Measurements from ENCODE around the gene NSD2.
A peak's percentile ranks its signal among the peaks of the same experiment; 100 is the strongest.

The NSD2 gene

DNA sequence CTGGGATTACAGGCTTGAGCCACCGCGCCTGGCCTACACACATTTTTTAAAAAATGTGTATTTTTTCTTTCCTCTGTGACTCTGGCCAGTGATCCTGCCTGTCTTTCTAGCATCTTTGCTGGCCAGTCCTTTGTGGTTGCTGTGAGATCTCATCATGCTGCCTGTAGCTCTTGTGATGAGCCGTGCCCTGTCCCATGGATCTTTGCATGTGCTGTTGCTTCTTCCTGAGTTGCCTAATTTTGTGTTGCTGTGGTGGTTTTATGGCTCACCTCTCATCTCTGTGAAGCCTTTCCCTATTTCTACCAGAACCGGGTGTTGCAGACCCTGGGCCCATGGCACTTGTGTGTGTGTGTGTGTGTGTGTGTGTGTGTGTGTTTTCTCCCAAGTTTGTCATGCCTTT is 8.3 kb downstream of the NSD2 start:
- ChIA-PET POLR2A (ENCODE audit: low non-redundant PET) (no interaction called here), CTCF (no interaction called here)
- H3K27ac ChIP-seq, result peak overlapping the region; percentile 23
- TF ChIP-seq, protein P1, sequence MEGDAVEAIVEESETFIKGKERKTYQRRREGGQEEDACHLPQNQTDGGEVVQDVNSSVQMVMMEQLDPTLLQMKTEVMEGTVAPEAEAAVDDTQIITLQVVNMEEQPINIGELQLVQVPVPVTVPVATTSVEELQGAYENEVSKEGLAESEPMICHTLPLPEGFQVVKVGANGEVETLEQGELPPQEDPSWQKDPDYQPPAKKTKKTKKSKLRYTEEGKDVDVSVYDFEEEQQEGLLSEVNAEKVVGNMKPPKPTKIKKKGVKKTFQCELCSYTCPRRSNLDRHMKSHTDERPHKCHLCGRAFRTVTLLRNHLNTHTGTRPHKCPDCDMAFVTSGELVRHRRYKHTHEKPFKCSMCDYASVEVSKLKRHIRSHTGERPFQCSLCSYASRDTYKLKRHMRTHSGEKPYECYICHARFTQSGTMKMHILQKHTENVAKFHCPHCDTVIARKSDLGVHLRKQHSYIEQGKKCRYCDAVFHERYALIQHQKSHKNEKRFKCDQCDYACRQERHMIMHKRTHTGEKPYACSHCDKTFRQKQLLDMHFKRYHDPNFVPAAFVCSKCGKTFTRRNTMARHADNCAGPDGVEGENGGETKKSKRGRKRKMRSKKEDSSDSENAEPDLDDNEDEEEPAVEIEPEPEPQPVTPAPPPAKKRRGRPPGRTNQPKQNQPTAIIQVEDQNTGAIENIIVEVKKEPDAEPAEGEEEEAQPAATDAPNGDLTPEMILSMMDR (conservative IDR thresholded peaks at IDR 0.05; ENCODE audit: low read depth), result no peak
- no peak for DNase-seq (ENCODE audit: low spot score)

DNA sequence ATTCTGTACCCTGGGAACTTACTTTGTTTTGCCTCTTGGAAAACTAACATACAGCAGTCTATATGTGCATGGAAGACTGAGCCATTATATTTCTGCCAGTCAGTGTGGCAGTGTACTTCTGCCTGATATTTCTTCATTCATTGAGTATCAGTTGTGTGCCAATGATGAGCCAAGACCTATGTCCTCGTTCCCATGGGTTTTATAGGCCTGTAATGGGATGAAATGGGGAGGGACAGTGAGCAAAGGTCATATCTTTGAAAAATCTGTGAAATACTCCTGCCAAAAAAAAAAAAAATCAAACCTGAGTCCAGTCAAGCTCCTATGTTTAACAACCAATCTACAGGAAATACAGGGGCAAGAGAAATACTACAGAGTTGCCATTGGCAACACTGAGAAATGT is 9.1 kb downstream of the NSD2 start:
- H3K27ac ChIP-seq, result no peak overlapping the region
- TF ChIP-seq, protein P1 (conservative IDR thresholded peaks at IDR 0.05; ENCODE audit: low read depth), result no peak
- ChIA-PET CTCF (no interaction called here), POLR2A (ENCODE audit: low non-redundant PET) (no interaction called here)
- no peak for DNase-seq (ENCODE audit: low spot score)

DNA sequence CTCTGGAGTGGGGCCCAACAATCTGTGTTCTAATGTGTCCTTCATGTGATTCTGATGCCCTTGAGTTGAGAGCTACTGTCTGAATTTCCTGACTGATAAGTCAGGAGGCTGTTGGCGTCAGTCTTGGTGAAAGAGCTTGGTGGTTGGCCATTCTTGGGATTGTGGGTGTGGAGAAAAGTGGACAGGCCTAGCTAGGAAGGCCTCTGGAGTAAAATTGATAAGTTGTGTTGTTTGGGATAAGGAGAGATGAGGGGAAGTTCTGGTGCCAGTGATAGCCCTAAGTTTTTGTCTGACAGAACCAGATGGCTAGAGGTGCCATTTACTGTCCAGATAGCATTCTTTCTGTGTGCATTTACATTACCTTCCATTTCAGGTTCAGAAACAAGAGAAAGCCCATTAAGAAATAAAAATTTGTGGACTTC is 11.7 kb downstream of the NSD2 start:
- DNase-seq (ENCODE audit: low spot score), result no peak
- TF ChIP-seq, protein P1 (conservative IDR thresholded peaks at IDR 0.05; ENCODE audit: low read depth), result no peak
- CTCF ChIA-PET, result no interaction called here
- H3K27ac ChIP-seq, result no peak overlapping the region
- POLR2A ChIA-PET (ENCODE audit: low non-redundant PET), result no interaction called here

DNA sequence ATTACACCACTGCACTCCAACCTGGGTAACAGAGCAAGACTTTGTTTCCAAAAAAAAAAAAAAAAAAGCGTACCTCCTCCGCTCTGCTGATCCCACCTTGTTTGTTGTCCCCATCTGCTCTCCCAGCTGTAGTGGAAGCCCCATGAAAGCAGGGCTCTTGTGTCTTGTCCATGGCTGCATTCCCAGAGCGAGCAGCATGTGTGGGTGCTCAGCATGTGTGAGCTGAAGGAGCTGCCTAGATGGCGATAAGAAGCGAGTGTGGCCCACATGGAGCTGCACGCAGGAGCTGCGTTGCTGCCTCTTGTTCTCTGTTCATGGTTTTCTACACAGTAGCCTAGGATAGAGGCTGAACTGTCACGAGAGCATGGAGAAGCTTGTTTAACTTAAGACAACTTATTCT is 12.4 kb downstream of the NSD2 start:
- POLR2A ChIA-PET (ENCODE audit: low non-redundant PET), result no interaction called here

GRCh38 chr4:1885414-1885813 is 14.2 kb downstream of the NSD2 start:
- ChIA-PET CTCF (no interaction called here), POLR2A (ENCODE audit: low non-redundant PET) (no interaction called here)
- no peak for DNase-seq (ENCODE audit: low spot score)
- TF ChIP-seq, protein P1 (conservative IDR thresholded peaks at IDR 0.05; ENCODE audit: low read depth), result no peak
- H3K27ac ChIP-seq, result peak overlapping the region; percentile 40; the same call in 1 of the 2 replicates

More for the DNA sequence above, 12.4 kb downstream of the NSD2 start:
- TF ChIP-seq, protein P1 (conservative IDR thresholded peaks at IDR 0.05; ENCODE audit: low read depth), result no peak
- no peak for DNase-seq (ENCODE audit: low spot score)
- CTCF ChIA-PET, result no interaction called here
- H3K27ac ChIP-seq, result no peak overlapping the region

DNA sequence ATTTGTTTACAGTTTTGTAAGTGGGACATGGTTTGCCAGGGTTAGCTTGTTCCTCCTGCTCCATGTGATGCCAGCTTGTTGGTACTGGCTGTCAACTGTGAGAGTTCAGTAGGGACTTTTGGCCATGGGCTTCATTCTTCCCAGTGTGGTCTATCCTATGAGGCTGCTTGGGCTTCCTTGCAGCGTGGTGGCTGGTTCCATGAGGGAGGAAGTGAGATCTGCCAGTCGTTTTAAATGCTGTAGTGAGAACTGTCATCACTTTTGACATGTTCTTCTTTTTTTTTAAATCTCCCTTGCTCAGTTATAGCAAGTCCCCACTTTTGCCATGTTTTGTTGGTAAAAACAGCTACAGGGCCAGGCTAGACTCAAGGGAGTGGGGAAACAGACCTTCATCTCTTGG is 15.9 kb downstream of the NSD2 start:
- no peak for DNase-seq (ENCODE audit: low spot score)
- TF ChIP-seq, protein P1 (conservative IDR thresholded peaks at IDR 0.05; ENCODE audit: low read depth), result no peak
- ChIA-PET POLR2A (ENCODE audit: low non-redundant PET) (no interaction called here), CTCF (interaction anchor here (0.5 to 1.4 kb wide), 3 partner anchors 10 to 13 kb away, joined by 3 to 5 read pairs (median 4); no protein-coding TSS in a partner anchor)
- no peak overlapping the region for H3K27ac ChIP-seq

Data from RWPE1 (cell line).